Measurements from ENCODE around the gene ARHGAP11A.
"Not testable (repeated sequence)": the region's sequence is repeated elsewhere in the genome, so short reads cannot be mapped to it uniquely, and the experiment has no call there.

ARHGAP11A gene

GRCh38 chr15:32615051-32615870 is at the start of gene ARHGAP11A:
ARHGAP11A (plus strand) TSS chr15:32615504; CDS start chr15:32616212, 708 bp downstream.
- DNase-seq (ENCODE audit: low spot score) = peak; percentile 52

GRCh38 chr15:32568988-32569387 is 46.3 kb upstream of the ARHGAP11A start:
- DNase-seq (ENCODE audit: low spot score) = not testable (repeated sequence)

GRCh38 chr15:32578482-32578881 is 36.8 kb upstream of the ARHGAP11A start:
- not testable (repeated sequence) for DNase-seq (ENCODE audit: low spot score)

- DNase-seq (ENCODE audit: low spot score) = not testable (repeated sequence)
Measured at GRCh38 chr15:32585844-32586243, 29.5 kb upstream of the ARHGAP11A start.

GRCh38 chr15:32593151-32593550 is 22.2 kb upstream of the ARHGAP11A start, which contains the start of gene GOLGA8N:
GOLGA8N (plus strand) TSS chr15:32593456.
- DNase-seq (ENCODE audit: low spot score) = not testable (repeated sequence)

- not testable (repeated sequence) for DNase-seq (ENCODE audit: low spot score)
Measured at GRCh38 chr15:32609518-32609917, 5.8 kb upstream of the ARHGAP11A start.

GRCh38 chr15:32610719-32611118 is 4.6 kb upstream of the ARHGAP11A start:
- not testable (repeated sequence) for DNase-seq (ENCODE audit: low spot score)

- DNase-seq (ENCODE audit: low spot score) = not testable (repeated sequence)
Measured at GRCh38 chr15:32614712-32615050, 623 bp upstream of the ARHGAP11A start.

GRCh38 chr15:32615871-32616426 is 645 bp downstream of the ARHGAP11A start:
- not testable (repeated sequence) for DNase-seq (ENCODE audit: low spot score)

- no peak for DNase-seq (ENCODE audit: low spot score)
Measured at GRCh38 chr15:32636410-32636809, 21.1 kb downstream of the ARHGAP11A start.

- no peak for DNase-seq (ENCODE audit: low spot score)
Measured at GRCh38 chr15:32636908-32637567, 21.7 kb downstream of the ARHGAP11A start.

- DNase-seq (ENCODE audit: low spot score) = no peak
Measured at GRCh38 chr15:32637704-32638103, 22.4 kb downstream of the ARHGAP11A start.

GRCh38 chr15:32641517-32642059 is 26.3 kb downstream of the ARHGAP11A start, which contains the start of gene SCG5:
SCG5 (plus strand) TSS chr15:32641710; CDS start chr15:32643593, 1,883 bp downstream.
- peak; percentile 14 for DNase-seq (ENCODE audit: low spot score)

GRCh38 chr15:32642667-32643435 is 27.5 kb downstream of the ARHGAP11A start:
- DNase-seq (ENCODE audit: low spot score) = no peak

- no peak for DNase-seq (ENCODE audit: low spot score)
Measured at GRCh38 chr15:32643907-32644445, 28.7 kb downstream of the ARHGAP11A start.

- DNase-seq (ENCODE audit: low spot score) = no peak
Measured at GRCh38 chr15:32646291-32646690, 31.0 kb downstream of the ARHGAP11A start.

GRCh38 chr15:32649342-32649741 is 34.0 kb downstream of the ARHGAP11A start:
- peak; percentile 43 for DNase-seq (ENCODE audit: low spot score)

GRCh38 chr15:32651229-32651837 is 36.0 kb downstream of the ARHGAP11A start:
- DNase-seq (ENCODE audit: low spot score) = peak; percentile 75

- no peak for DNase-seq (ENCODE audit: low spot score)
Measured at GRCh38 chr15:32652178-32652577, 36.9 kb downstream of the ARHGAP11A start.

- DNase-seq (ENCODE audit: low spot score) = no peak
Measured at GRCh38 chr15:32656091-32656490, 40.8 kb downstream of the ARHGAP11A start.

- DNase-seq (ENCODE audit: low spot score) = no peak
Measured at GRCh38 chr15:32656496-32656895, 41.2 kb downstream of the ARHGAP11A start.
